Measurements from ENCODE around the gene C20orf144. TPM values are rescaled to one million over a fixed set of nuclear protein-coding genes. Genes with fewer than 3 reads are reported as not detected.
A peak's percentile ranks its signal among the peaks of the same experiment; 100 is the strongest.

The C20orf144 gene
- total and polyA plus RNA-seq, 9 of the 15 experiments (the other 6 are each of a cell fraction or from before 2014, with no cell fraction given) = 0.04 to 0.23 (median 0.11) TPM; not detected in 2

- TF ChIP-seq, protein P1, sequence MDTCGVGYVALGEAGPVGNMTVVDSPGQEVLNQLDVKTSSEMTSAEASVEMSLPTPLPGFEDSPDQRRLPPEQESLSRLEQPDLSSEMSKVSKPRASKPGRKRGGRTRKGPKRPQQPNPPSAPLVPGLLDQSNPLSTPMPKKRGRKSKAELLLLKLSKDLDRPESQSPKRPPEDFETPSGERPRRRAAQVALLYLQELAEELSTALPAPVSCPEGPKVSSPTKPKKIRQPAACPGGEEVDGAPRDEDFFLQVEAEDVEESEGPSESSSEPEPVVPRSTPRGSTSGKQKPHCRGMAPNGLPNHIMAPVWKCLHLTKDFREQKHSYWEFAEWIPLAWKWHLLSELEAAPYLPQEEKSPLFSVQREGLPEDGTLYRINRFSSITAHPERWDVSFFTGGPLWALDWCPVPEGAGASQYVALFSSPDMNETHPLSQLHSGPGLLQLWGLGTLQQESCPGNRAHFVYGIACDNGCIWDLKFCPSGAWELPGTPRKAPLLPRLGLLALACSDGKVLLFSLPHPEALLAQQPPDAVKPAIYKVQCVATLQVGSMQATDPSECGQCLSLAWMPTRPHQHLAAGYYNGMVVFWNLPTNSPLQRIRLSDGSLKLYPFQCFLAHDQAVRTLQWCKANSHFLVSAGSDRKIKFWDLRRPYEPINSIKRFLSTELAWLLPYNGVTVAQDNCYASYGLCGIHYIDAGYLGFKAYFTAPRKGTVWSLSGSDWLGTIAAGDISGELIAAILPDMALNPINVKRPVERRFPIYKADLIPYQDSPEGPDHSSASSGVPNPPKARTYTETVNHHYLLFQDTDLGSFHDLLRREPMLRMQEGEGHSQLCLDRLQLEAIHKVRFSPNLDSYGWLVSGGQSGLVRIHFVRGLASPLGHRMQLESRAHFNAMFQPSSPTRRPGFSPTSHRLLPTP (IDR thresholded peaks at IDR 0.05; ENCODE audit: borderline replicate concordance, extremely low read depth, insufficient read length) = no peak
- no peak for TF ChIP-seq RBM25 (IDR thresholded peaks at IDR 0.05; ENCODE audit: low read depth, low read length, severe bottlenecking)
- TF ChIP-seq, protein P2, sequence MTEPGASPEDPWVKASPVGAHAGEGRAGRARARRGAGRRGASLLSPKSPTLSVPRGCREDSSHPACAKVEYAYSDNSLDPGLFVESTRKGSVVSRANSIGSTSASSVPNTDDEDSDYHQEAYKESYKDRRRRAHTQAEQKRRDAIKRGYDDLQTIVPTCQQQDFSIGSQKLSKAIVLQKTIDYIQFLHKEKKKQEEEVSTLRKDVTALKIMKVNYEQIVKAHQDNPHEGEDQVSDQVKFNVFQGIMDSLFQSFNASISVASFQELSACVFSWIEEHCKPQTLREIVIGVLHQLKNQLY (CRISPR knock-in tag; conservative IDR thresholded peaks at IDR 0.05) = no peak
- TF ChIP-seq, protein P3, sequence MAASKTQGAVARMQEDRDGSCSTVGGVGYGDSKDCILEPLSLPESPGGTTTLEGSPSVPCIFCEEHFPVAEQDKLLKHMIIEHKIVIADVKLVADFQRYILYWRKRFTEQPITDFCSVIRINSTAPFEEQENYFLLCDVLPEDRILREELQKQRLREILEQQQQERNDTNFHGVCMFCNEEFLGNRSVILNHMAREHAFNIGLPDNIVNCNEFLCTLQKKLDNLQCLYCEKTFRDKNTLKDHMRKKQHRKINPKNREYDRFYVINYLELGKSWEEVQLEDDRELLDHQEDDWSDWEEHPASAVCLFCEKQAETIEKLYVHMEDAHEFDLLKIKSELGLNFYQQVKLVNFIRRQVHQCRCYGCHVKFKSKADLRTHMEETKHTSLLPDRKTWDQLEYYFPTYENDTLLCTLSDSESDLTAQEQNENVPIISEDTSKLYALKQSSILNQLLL (CRISPR knock-in tag; IDR thresholded peaks at IDR 0.05; ENCODE audit: borderline replicate concordance) = no peak
- no peak for TF ChIP-seq CSDE1 (IDR thresholded peaks at IDR 0.05)
- no peak for TF ChIP-seq KLF16 (IDR thresholded peaks at IDR 0.05)
- no peak for TF ChIP-seq MAFF (IDR thresholded peaks at IDR 0.05; ENCODE audit: low read length)
- TF ChIP-seq MNT (conservative IDR thresholded peaks at IDR 0.05) = peak; percentile 47 to 74; a peak in 3 of 4 replicates
- TF ChIP-seq FOXO4 (CRISPR knock-in tag; IDR thresholded peaks at IDR 0.05) = no peak
- TF ChIP-seq NKRF (IDR thresholded peaks at IDR 0.05; ENCODE audit: borderline replicate concordance) = 0 out of 2 replicates have a peak, but pooled peaks have one; percentile 23
- TF ChIP-seq ZNF121 (CRISPR knock-in tag; conservative IDR thresholded peaks at IDR 0.05) = no peak
- TF ChIP-seq GABPB1 (CRISPR knock-in tag; IDR thresholded peaks at IDR 0.05) = peak; percentile 56
Observed at GRCh38 chr20:33666293-33667244, 4.4 kb downstream of the C20orf144 start, which contains the start of gene ACTL10 (continued).

All from K562 (cell line).